ENCODE data around the gene CRYBG3.

- TF ChIP-seq EP300 (IDR thresholded peaks at IDR 0.05) = no peak
- TF ChIP-seq CTCF (IDR thresholded peaks at IDR 0.05) = no peak
- TF ChIP-seq POLR2A (IDR thresholded peaks at IDR 0.05) = no peak
- no peak for TF ChIP-seq POLR2AphosphoS5 (IDR thresholded peaks at IDR 0.05)
Measured at GRCh38 chr3:97974996-97975395, 153.2 kb downstream of the CRYBG3 start.

All from upper lobe of left lung (tissue), 4 donors.